ENCODE data around the gene BHMT2. TPM values are rescaled to one million over a fixed set of nuclear protein-coding genes. Genes with fewer than 3 reads are reported as not detected.

The BHMT2 gene
- total RNA-seq, 2 donors from 2014 or later: 0.40 to 0.90 TPM

DNA sequence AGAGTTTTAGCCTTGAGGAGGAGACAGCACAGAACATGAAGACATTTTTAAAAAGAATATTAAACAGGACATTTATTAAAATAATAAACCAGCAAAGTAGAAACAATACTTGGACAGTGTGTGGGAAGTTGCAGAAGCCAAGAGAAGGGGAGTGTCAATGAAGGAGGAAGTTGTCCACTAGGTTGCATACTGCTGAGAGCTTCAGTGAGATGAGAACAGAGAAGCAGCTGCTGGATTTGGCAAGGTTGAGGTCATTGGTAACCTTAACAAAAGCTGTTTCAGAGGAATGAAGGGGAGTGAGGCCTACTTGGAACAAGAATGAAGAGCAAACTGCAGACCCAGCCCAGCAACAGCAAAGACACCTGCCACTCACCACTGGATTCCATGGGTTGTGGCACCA, 53.4 kb downstream of the BHMT2 start:
- DNase-seq: no peak
- Histone ChIP-seq H3K27ac (no peak overlapping the region), H3K27me3 (no peaks in the 10 kb centered on the region), H3K4me1 (no peaks in the 10 kb centered on the region), H3K9me3 (no peaks in the 10 kb centered on the region), H3K9ac (ENCODE audit: low read depth in 2 of 2, low read length in 2 of 2) (no peak overlapping the region), H3K4me3 (no peak overlapping the region), H3K36me3 (no peaks in the 10 kb centered on the region)
- intact Hi-C loops (cut with DNase I): no loop called here
- TF ChIP-seq, protein P1, sequence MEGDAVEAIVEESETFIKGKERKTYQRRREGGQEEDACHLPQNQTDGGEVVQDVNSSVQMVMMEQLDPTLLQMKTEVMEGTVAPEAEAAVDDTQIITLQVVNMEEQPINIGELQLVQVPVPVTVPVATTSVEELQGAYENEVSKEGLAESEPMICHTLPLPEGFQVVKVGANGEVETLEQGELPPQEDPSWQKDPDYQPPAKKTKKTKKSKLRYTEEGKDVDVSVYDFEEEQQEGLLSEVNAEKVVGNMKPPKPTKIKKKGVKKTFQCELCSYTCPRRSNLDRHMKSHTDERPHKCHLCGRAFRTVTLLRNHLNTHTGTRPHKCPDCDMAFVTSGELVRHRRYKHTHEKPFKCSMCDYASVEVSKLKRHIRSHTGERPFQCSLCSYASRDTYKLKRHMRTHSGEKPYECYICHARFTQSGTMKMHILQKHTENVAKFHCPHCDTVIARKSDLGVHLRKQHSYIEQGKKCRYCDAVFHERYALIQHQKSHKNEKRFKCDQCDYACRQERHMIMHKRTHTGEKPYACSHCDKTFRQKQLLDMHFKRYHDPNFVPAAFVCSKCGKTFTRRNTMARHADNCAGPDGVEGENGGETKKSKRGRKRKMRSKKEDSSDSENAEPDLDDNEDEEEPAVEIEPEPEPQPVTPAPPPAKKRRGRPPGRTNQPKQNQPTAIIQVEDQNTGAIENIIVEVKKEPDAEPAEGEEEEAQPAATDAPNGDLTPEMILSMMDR (IDR thresholded peaks at IDR 0.05): no peak

DNA sequence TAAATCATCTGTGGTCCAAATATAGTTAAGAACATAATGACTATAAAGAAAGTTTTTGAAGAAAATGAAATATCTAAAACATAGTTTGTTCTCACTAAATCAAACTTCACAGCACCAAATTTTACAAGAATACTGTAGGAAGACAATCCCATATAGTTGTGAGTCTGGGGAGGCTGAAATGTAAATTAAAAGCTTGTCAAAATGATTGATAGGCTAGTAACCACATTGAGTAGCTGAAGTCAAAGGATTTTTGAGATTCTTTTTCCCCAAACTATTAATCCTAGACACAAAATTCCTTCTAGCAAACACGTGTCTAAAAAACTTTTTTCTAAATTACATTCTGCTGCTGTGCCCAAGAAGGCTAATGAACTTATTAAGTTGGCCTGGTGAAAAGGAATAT, 55.0 kb downstream of the BHMT2 start:
- no peak overlapping the region for H3K4me3 ChIP-seq
- H3K27ac ChIP-seq: no peak overlapping the region
- H3K9ac ChIP-seq (ENCODE audit: low read depth in 2 of 2, low read length in 2 of 2): no peak overlapping the region
- TF ChIP-seq, protein P1 (IDR thresholded peaks at IDR 0.05): no peak
- intact Hi-C loops (cut with DNase I): no loop called here
- DNase-seq: no peak
- H3K9me3 ChIP-seq: no peaks in the 10 kb centered on the region
- H3K36me3 ChIP-seq: no peaks in the 10 kb centered on the region
- H3K27me3 ChIP-seq: no peaks in the 10 kb centered on the region
- no peaks in the 10 kb centered on the region for H3K4me1 ChIP-seq

DNA sequence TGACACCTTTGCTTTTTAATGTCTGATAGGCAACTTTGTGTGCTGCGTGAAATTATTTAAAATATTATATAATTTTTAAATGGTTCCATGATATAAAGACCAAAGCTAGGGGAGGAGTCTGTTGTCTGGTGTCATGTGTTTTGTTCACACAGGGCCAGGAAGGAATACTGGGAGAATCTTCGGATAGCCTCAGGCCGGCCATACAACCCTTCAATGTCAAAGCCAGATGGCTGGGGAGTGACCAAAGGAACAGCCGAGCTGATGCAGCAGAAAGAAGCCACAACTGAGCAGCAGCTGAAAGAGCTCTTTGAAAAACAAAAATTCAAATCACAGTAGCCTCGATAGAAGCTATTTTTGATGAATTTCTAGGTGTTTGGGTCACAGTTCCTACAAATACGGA, 61.2 kb downstream of the BHMT2 start:
- Histone ChIP-seq H3K27me3 (no peaks in the 10 kb centered on the region), H3K36me3 (no peaks in the 10 kb centered on the region), H3K4me1 (no peaks in the 10 kb centered on the region), H3K9me3 (no peaks in the 10 kb centered on the region), H3K9ac (ENCODE audit: low read depth in 2 of 2, low read length in 2 of 2) (no peak overlapping the region), H3K27ac (no peak overlapping the region), H3K4me3 (no peak overlapping the region)
- DNase-seq: no peak
- intact Hi-C loops (cut with DNase I): loop anchor here (5.0 kb wide), 1 partner anchor 228 kb away; no protein-coding TSS in a partner anchor
- TF ChIP-seq, protein P1 (IDR thresholded peaks at IDR 0.05): no peak

DNA sequence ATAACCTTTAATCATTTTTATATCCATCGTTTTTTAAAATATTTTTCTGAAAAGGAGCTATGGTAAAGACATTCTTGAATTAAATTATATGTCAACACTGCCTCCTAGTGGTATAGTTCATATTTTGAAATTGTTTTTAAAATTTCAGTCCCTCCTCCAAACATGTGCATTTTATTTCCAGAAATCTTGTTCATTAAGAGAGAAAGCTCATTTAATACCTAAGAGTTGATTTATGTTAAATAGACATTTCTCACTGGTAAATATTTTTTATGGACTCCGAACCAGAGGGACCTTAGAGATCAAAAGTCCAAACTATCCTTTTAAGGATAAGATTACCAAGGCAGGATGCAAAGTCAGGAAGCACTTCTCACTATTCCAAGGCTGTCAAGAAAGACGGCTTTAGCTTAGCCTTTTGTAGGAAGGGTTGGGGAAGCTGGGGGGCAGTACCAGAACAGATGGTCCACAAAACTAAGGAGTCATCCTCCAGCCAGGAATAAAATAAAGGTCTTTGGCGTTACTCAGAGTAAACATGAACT, 63.6 kb downstream of the BHMT2 start:
- no peak for DNase-seq
- H3K9ac ChIP-seq (ENCODE audit: low read depth in 2 of 2, low read length in 2 of 2): no peak overlapping the region
- H3K4me1 ChIP-seq: no peaks in the 10 kb centered on the region
- H3K36me3 ChIP-seq: no peaks in the 10 kb centered on the region
- intact Hi-C loops (cut with DNase I): loop anchor here (5.0 kb wide), 1 partner anchor 231 kb away; no protein-coding TSS in a partner anchor
- TF ChIP-seq, protein P1 (IDR thresholded peaks at IDR 0.05): peak; percentile 30
- peak overlapping the region; percentile 17 for H3K4me3 ChIP-seq
- no peaks in the 10 kb centered on the region for H3K9me3 ChIP-seq
- H3K27ac ChIP-seq: no peak overlapping the region
- no peaks in the 10 kb centered on the region for H3K27me3 ChIP-seq

DNA sequence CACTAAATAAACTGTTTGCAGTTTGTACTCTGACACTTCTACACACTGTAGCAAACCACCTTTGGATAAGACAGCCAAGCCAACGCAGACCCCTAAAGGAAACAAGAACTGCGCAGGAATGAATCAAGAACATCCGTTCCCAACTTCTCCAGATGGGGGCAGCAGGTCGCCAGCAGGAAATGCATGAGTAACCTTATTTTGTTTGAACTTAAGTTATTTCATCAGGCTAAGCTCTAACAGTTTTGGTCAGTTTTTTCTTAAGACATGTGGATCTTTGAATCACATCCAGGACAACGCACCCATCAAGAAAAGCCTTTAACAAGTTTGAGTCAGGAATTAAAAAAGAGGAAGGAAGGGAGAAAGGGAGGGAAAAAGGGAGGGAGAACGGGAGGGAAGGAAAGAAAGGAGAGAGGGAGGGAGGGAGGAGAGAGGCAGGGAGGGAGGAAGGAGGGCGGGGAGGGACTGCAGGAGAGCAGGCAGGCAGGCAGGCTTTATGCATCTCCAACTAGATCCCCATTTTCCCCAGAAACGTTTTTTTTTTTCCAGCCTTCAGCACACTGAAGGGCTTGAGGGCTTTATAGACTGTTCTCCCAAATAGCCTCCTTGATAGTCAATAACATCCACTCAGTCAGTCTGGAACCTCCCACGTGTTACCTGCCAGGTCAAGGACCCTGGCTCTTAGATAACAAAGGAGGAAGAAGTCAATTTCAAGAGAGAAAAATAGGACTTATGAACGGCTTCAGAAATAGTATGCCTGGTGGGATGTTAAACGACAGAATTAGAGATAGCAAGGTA, 64.3 kb downstream of the BHMT2 start:
- H3K9ac ChIP-seq (ENCODE audit: low read depth in 2 of 2, low read length in 2 of 2): no peak overlapping the region

More for the DNA sequence above, 64.3 kb downstream of the BHMT2 start:
- TF ChIP-seq, protein P1 (IDR thresholded peaks at IDR 0.05): peak; percentile 50
- Histone ChIP-seq H3K27ac (no peak overlapping the region), H3K9me3 (no peaks in the 10 kb centered on the region), H3K27me3 (no peaks in the 10 kb centered on the region), H3K4me1 (no peaks in the 10 kb centered on the region), H3K4me3 (peak overlapping the region; percentile 17), H3K36me3 (no peaks in the 10 kb centered on the region)
- intact Hi-C loops (cut with DNase I): loop anchor here (5.0 kb wide), 1 partner anchor 232 kb away; no protein-coding TSS in a partner anchor
- DNase-seq: peak; percentile 72
